NCI-H128 (cell line): ENCODE results near the gene SLC35G6.
"Not testable (repeated sequence)": the region's sequence is repeated elsewhere in the genome, so short reads cannot be mapped to it uniquely, and the experiment has no call there.

Experiments used
- DNase-seq: peaks from one replicate; lab custom pipeline; 2025; ENCODE audit not compliant: unreplicated experiment; lab: John Stamatoyannopoulos, UW

Gene SLC35G6

DNA sequence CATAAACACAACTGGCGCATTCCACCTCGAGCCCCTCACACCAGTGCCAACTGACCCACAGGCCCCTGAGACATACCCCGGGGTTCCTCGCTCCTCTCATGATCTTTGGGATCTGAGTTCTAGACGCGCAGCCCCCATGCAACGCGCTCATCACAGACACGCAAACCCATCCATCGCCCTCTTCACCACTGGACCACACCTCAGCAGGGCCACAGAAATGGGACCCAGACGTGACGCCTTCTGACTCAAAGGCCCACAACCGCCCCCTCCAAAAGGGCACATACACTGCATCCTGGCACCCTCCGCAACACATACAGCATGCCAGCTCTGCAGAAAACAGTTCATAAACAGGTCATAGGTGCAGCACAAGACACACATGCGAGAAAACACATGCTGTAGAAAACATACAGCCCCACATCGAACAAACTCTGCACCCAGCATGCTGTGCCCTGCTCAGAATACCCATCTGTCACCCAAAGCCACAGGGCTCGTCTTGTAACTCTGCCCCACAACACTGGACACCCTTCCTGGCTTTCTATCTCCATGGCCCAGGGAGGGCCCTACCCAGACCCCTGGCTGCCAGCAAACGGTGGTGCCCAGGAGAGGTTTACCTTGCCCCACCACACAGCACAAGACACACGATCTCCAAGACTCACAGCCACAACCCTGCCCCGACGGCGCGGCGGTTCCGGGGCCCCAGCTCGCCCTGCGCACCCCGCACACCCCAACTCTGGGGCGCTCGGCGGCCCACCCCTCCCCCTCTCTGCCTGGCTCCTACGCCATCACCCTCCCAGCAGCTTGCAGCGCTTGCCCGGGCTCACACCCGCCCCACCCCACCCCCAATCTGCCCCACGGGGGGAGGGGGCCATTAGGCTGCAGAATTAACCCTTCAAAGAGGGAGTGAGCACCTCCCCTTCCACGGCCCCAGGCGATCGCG is 2.7 kb upstream of the SLC35G6 start:
- DNase-seq: no peak

DNA sequence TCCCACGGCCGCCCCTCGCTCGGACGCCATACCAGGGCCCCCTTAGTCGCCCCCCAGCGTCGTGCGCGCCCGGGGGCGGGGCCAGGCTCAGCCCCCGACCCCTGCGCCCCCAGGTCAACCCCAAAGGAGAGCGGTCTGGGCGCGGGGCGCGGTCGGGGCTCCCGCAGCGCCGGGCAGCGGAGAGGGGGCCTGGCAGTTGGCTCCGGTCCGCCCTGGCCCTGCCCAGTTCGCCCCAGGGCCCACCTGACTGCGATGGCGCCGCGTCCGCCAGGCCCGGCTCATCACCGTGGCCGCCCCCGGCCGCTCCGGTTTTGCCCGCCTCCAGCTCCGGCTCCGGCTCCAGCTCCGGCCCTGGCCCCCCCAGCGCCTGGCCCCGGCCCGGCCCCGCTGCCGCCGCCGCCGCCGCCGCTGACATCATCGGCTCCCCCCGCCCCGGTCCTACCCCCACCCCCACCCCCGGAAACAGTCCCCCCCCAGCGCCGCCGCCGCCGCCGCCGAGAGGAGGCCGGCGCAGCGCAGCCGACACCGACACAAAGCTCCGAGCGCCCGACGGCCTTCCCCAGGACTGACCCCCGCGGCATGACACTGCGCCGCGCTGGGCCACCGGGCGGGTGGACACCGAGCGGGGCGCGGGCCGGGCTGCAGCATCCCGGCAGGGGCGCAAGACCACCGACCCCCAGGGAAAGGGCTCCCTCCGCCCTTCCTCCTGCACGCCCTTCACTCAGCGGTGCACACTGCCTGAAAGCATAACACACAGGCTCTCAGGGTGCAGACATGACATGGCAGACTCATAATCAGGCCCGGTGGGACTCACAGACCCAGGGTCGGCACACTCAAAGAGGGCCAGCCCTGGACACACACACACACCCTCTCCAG is 1.8 kb upstream of the SLC35G6 start, which contains the start of gene ZBTB4:
TSS of gene ZBTB4 (minus strand) at position 419 of the 876 bp plus-strand sequence. CDS start 12,830 bp downstream, outside the sequence.
- DNase-seq: no peak

DNA sequence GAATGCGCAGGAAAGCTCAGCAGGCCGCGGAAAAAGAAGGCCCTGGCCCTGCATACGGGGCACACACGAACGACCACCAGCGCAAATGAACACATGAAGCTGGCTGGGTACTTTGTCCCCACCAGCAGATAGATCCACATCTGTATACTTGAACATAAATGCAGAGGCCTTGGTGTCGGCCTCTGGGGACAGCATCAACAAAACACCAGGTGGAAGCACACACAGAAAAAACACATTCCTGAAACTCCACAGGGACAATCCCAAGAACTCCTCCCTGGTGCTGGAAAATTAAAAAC is 1.2 kb upstream of the SLC35G6 start:
- DNase-seq: no peak

DNA sequence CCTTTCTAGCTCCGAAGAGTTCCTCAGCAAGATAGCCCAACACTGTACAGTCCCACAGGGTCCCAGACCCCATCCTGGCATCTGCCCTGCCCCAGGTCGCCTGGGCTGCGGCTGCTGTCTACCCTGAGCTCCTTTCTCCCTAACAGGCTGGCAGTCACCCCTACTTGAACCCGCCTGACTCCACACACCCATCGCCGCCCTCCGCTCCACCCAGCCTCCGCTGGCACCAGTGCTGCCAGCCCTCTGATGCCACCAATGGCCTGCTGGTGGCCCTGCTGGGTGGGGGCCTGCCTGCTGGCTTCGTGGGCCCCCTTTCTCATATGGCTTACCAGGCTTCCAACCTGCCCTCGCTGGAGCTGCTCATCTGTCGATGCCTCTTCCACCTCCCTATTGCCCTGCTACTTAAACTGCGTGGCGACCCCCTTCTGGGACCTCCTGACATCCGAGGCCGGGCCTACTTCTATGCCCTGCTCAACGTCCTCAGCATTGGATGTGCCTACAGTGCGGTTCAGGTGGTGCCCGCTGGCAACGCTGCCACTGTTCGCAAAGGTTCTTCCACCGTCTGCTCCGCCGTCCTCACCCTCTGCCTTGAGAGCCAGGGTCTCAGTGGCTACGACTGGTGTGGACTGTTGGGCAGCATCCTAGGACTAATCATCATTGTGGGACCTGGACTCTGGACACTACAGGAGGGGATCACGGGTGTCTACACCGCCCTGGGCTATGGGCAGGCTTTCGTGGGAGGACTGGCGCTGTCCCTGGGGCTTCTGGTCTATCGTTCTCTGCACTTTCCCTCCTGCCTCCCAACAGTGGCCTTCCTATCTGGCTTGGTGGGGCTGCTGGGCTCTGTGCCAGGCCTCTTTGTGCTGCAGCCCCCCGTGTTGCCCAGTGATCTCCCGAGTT is 846 bp downstream of the SLC35G6 start:
- DNase-seq: not testable (repeated sequence)

DNA sequence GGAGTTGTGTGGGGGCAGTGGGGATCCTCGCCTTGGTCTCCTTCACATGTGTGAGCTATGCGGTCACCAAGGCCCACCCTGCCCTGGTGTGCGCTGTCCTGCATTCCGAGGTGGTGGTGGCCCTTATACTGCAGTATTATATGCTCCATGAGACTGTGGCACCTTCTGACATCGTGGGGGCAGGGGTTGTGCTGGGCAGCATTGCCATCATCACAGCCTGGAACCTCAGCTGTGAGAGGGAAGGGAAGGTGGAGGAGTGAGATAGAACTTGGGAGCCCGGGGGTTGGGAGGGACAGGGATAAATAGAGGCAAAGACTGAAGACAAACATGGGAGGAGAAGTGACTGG is 1.5 kb downstream of the SLC35G6 start:
- DNase-seq: not testable (repeated sequence)

DNA sequence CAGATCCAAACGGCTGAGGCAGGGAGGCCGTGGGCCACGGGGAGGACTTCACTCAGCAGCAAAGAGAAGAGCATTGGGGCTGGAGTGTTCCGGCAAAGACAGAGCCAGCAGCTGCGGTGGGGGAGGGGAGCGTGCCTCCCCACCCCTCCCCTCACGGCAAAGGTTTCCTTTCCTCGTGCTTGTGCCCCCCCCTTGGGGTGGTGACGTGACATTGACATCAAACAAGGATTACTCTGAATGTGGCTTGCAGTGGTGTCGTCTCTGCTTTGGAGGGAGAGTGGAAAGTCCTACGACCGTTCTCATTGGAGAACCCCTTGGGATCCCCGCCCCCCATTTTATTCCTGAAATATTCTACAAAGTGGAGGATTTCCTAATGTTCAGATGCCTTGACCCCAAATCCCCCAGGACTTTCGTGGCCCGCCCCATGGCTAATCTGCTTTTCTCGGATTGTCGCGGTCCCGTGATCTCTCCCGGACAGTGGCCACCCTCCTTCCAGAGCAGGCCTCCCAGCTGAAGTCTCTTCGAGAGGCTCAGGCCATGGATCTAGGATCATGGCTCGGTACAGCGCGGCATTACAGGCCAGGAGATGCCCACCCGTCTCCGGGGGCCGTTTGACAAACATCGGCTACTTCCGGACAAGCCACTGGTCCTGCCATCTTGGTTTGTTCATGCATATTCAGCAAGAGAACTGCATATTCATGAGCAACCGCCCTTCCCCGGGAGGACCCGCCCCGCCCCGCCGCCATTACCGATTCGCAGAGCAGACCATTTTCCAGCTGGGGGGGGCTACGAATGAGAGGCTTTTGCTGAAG is 2.2 kb downstream of the SLC35G6 start:
- peak; percentile 62 for DNase-seq

DNA sequence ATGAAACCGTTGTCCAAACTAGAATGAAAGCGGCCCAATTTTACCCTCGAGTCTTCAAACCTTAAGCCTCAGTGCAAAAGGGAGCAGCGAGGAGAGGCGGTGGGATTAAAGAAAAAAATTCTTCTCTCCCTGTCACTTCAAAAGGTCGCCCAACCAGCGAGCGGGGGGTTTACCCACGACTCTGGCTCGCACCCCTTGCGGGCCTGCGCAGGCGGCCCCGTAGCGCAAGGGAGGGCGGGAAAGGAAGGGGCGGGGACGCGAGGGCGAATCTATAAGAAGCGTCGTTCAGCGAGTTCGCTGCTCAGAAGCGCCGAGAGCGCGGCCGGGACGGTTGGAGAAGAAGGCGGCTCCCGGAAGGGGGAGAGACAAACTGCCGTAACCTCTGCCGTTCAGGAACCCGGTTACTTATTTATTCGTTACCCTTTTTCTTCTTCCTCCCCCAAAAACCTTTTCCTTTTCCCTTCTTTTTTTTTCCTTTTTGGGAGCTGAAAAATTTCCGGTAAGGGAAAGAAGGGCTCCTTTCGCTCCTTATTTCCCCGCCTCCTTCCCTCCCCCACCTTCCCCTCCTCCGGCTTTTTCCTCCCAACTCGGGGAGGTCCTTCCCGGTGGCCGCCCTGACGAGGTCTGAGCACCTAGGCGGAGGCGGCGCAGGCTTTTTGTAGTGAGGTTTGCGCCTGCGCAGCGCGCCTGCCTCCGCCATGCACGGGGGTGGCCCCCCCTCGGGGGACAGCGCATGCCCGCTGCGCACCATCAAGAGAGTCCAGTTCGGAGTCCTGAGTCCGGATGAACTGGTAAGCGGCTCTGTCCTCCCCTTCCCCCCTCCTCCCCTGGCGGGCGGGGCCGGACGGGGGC is 3.0 kb downstream of the SLC35G6 start, which contains the start of gene POLR2A:
TSS of gene POLR2A (plus strand) at position 300 of the 852 bp plus-strand sequence.
- peak; percentile 83 for DNase-seq

DNA sequence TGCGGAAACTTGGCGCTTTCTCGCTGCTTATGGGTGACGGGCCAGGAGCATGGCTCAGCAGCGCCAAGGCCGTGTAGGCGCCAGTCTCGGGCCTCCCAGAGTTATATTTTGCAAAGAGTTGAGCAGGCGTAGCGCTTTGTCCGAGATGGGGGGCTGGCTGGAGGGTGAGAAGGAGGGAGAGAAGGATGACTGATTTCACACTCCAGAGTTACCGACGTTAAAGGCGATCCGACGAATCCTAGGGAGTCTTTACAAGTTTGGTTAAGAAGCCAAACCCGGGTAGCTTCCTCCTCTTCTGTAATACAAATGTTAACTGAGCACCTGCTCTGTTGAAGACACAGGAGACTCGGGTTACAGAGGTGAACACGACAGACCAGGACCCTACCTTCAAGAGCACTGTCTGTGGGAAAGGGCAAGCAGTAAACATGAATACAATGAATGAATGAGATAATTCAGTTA is 3.7 kb downstream of the SLC35G6 start:
- no peak for DNase-seq

DNA sequence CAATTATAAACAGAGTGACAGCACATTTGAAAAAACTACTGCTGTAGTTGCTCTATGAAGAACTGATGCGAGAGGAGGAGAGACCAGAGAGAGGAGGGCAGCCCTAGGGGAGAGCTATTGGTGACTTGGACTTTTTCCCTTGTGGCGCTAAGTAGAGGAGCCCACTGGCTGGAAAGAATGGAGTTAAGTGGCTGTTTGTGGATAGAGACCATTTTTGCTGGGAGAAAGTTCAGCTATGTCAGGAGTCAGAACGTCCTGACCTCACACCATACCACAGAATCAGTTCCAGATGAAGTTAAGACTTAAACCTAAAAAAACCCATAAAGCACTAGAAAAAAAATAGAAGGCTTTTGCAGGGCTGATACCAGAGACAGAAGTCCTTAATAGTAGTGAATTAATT is 4.9 kb downstream of the SLC35G6 start:
- DNase-seq: no peak

DNA sequence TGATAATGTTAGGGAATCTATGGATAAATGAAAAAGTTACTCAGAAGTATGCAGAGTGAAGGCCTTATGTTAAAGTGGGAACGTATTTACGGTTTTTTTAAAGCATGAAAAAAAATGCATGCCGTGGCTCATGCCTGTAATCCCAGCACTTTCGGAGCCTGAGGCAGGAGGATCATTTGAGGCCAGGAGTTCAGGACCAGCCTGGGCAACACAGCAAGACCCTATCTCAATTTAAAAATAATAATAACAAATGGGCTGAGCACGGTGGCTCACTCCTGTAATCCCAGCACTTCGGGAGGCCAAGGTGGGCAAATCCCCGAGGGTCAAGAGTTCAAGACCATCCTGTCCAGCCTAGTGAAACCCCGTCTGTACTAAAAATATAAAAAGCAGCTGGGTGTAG is 8.9 kb downstream of the SLC35G6 start:
- DNase-seq: no peak

DNA sequence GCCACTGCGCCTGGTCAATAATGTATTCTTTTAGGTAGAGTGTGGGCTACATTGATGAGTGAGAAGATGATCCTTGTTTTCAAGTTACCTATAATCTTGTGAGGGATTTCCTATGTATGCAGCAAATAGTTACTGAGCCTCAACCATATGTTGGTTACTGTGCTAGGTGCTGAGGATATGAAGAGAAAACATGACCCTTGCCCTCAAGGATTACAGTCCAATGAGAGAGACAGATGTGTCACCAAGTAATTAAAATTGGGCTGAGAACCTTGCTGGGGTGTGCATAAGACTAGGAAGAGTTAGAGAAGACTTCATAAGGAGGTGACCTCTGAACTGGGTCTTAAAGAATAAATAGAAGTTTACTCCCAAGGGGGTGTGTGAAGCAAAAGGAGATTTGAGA is 10.3 kb downstream of the SLC35G6 start:
- DNase-seq: no peak

DNA sequence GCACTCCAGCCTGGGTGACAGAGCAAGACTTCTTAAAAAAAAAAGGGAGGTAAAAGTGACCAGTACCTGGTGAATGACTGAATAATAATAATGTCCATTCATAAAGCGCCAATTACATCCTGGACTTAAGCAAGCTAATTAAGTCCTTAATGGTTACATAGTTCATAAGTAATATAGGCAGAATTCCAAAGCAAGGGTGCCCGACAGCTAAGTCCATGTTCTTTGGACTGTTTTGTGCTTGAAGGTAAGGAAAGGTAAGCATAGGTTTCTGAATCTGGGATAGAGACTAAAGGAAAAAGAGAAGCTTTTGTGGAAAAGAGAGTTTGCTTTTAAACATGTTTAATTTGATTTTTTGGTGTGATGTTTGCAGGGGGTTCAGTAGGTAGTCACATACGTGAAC is 12.7 kb downstream of the SLC35G6 start:
- DNase-seq: no peak

DNA sequence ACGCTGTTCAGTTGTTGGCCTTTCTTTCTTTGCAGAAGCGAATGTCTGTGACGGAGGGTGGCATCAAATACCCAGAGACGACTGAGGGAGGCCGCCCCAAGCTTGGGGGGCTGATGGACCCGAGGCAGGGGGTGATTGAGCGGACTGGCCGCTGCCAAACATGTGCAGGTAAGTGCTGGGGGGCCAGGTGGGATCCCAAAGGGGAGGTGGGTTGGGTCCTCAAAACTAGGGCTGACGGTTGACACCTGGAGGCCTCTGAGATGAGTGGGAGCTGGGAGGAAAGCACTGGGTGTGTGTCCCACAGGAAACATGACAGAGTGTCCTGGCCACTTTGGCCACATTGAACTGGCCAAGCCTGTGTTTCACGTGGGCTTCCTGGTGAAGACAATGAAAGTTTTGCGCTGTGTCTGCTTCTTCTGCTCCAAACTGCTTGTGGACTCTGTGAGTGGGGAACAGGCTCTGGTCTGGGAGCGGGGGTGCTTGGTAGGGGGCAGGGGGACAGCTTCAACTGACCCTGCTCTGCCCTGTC is 14.7 kb downstream of the SLC35G6 start:
- no peak for DNase-seq

DNA sequence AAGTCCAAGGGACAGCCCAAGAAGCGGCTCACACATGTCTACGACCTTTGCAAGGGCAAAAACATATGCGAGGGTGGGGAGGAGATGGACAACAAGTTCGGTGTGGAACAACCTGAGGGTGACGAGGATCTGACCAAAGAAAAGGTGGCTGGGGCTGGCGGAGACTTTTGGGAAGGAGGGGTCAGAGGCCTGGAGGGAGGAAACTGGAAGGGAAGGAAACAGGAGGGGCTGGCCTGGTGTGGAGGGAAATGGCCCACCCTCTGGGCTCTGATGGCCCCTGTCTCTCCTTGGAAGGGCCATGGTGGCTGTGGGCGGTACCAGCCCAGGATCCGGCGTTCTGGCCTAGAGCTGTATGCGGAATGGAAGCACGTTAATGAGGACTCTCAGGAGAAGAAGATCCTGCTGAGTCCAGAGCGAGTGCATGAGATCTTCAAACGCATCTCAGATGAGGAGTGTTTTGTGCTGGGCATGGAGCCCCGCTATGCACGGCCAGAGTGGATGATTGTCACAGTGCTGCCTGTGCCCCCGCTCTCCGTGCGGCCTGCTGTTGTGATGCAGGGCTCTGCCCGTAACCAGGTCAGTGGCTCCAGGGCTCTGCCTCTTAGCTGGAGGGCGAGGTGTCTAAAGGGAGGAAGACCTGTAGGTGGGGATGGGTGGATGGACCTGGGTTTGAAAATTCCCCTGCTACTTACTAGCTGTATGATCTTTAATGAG is 15.4 kb downstream of the SLC35G6 start:
- DNase-seq: no peak

DNA sequence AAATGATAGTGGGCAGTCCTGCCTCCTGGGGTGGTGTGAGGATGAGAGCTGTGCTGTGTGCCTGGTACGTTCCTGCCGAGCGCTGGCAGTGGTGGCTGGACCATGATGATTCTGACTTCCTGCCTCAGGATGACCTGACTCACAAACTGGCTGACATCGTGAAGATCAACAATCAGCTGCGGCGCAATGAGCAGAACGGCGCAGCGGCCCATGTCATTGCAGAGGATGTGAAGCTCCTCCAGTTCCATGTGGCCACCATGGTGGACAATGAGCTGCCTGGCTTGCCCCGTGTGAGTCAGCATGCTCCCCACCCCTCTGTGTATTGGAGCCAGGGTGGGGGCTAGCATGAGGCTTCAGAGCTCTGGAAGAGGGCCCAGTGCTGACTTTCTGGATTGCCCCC is 16.0 kb downstream of the SLC35G6 start:
- DNase-seq: no peak

DNA sequence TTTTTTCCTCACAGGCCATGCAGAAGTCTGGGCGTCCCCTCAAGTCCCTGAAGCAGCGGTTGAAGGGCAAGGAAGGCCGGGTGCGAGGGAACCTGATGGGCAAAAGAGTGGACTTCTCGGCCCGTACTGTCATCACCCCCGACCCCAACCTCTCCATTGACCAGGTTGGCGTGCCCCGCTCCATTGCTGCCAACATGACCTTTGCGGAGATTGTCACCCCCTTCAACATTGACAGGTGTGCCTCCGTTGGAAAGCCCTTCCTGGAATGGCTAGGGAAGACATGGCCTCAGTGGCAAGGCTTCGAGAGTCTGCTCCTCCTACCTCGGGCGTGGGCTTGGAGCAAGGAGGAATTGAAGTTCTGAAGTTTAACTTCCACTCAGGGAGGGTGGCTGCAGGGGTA is 16.4 kb downstream of the SLC35G6 start:
- DNase-seq: no peak

DNA sequence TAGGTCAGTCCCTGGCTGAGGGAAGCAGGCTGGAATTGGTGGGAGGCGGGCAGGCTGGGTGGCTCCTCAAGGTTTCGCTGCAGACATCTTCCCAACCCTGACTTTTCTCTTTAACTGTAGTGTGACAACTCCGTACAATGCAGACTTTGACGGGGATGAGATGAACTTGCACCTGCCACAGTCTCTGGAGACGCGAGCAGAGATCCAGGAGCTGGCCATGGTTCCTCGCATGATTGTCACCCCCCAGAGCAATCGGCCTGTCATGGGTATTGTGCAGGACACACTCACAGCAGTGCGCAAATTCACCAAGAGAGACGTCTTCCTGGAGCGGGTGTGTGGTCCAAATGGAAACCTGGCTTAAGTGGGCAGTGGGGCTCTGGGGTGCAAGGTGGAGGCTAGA is 17.9 kb downstream of the SLC35G6 start:
- DNase-seq: no peak

DNA sequence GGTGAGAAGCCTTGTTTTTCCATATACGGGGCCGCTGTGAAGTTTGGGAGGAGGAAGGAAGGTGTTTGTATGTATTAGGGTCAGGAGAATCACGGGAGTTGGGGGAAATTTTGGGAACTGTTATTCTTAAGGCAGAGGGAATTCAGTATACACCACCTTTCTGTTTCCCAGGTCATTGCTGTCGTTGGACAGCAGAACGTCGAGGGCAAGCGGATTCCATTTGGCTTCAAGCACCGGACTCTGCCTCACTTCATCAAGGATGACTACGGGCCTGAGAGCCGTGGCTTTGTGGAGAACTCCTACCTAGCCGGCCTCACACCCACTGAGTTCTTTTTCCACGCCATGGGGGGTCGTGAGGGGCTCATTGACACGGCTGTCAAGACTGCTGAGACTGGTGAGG is 20.5 kb downstream of the SLC35G6 start:
- DNase-seq: no peak
